ENCODE measurements around the gene SLC41A3. TPM values are rescaled to one million over a fixed set of nuclear protein-coding genes. Genes with fewer than 3 reads are reported as not detected.

Gene SLC41A3
- total and polyA plus RNA-seq, 2 of the 4 experiments (the other 2 are of a cell fraction), result 30.5 to 43.5 TPM

- H3K9me1 ChIP-seq (ENCODE audit: insufficient read depth, low read length), result 0 out of 2 replicates have a peak, but pooled peaks cover 3% of the 10 kb centered on the region
- H3K23ac ChIP-seq (ENCODE audit: low read depth, low read length), result no peak overlapping the region
- no peak overlapping the region for H2BK5ac ChIP-seq (ENCODE audit: low read depth, low read length, poor library complexity, severe bottlenecking)
- ChIA-PET CTCF (no interaction called here), POLR2A (ENCODE audit: unreplicated experiment) (no interaction called here)
- H4K8ac ChIP-seq (ENCODE audit: low read depth in 2 of 2, low read length in 2 of 2), result no peak overlapping the region; a peak in 1 of 4 replicates
- H2BK120ac ChIP-seq (ENCODE audit: low read depth, low read length), result no peak overlapping the region
- H3K36me3 ChIP-seq (ENCODE audit: control insufficient read depth, insufficient read depth, low read length), result no peaks in the 10 kb centered on the region
- no peak overlapping the region for H4K5ac ChIP-seq (ENCODE audit: low read depth, low read length)
- intact Hi-C loops (cut with micrococcal nuclease) (no loop called here), in situ Hi-C loops (cut with MboI; ENCODE audit: low sequenced_read_pairs) (no loop called here), dilution Hi-C loops (cut with HindIII; ENCODE audit: low sequenced_read_pairs, unreplicated experiment) (no loop called here)
- no peak for TF ChIP-seq MXI1 (IDR thresholded peaks at IDR 0.05; ENCODE audit: borderline replicate concordance, low read depth, low read length)
- no peak for TF ChIP-seq NFE2L2 (IDR thresholded peaks at IDR 0.05; ENCODE audit: low read depth, low read length)
- no peak overlapping the region for H2AFZ ChIP-seq (replicated peaks; ENCODE audit: low read length, poor library complexity)
- no peaks in the 10 kb centered on the region for H3K27me3 ChIP-seq (ENCODE audit: control insufficient read depth, insufficient read depth, low read length)
- peaks cover 0 to 3% of the 10 kb centered on the region in 2 experiments; a peak in 2 of 4 replicates for H3K79me1 ChIP-seq (ENCODE audit: low read depth in 1 of 2, low read length in 2 of 2)
- no peaks in the 10 kb centered on the region for H3K9me3 ChIP-seq (ENCODE audit: control insufficient read depth, insufficient read depth, low read length)
- no peak overlapping the region for H3K56ac ChIP-seq (ENCODE audit: extremely low read depth, insufficient read depth, low read length)
- no peak overlapping the region for H3K27ac ChIP-seq (ENCODE audit: insufficient read depth, low read length)
- H4K20me1 ChIP-seq (ENCODE audit: insufficient read depth, low read length), result no peaks in the 10 kb centered on the region
- H3K9ac ChIP-seq (ENCODE audit: low read depth, low read length), result 0 out of 2 replicates have a peak overlapping the region, but pooled peaks have one; percentile 56
- no peak overlapping the region for H3K14ac ChIP-seq (replicated peaks; ENCODE audit: low read depth, low read length)
- no peak overlapping the region for H3K18ac ChIP-seq (ENCODE audit: low read depth, low read length)
- no peak overlapping the region for H2BK20ac ChIP-seq (ENCODE audit: low read depth, low read length)
- ATAC-seq (ENCODE audit: low read depth), result no peak
- no peak overlapping the region for H4K91ac ChIP-seq (ENCODE audit: insufficient read depth, low read depth, low read length)
- BruUV-seq (replicated peaks), result no TSS peak
- H3K4me3 ChIP-seq (ENCODE audit: insufficient read depth, low read depth, low read length), result no peak overlapping the region
- no peaks in the 10 kb centered on the region for H3K4me1 ChIP-seq (ENCODE audit: control insufficient read depth, insufficient read depth, low read length)
- no peak for DNase-seq
- H2AK5ac ChIP-seq (ENCODE audit: low read depth, low read length), result no peak overlapping the region
- no peak overlapping the region for H3K4ac ChIP-seq (ENCODE audit: low read depth, low read length)
- WGBS, 2 experiments (ENCODE audit: extremely low coverage in 2 of 2, insufficient read length in 1 of 2), result 100% methylated on average over 1 of the region's 15 CpGs; no CpG with 5 or more reads in 1 of the 2 experiments
- H2AK9ac ChIP-seq (replicated peaks; ENCODE audit: low read depth, low read length, poor library complexity), result no peak overlapping the region
- peak overlapping the region; percentile 48; the same call in 1 of the 2 replicates for H3K4me2 ChIP-seq (ENCODE audit: low read depth, low read length)
- H2BK15ac ChIP-seq (ENCODE audit: low read depth, low read length), result no peak overlapping the region
These were observed 1.4 kb downstream of the SLC41A3 start for GRCh38 chr3:126082362-126083137.

Measured in IMR-90 (cell line).